OCI-LY3 (cell line): ENCODE measurements around the gene CCRL2.
"Not testable (repeated sequence)": the region's sequence is repeated elsewhere in the genome, so short reads cannot be mapped to it uniquely, and the experiment has no call there.

Source experiments
- H2AFZ ChIP-seq: fragments of 200-600, 300-600 bp; shearing (Covaris generic); 2 replicates; pipeline ENCODE4 v1.6.0; 2014; ENCODE audit warnings: antibody characterized with exemption, low read depth, low read length
- H3K27ac ChIP-seq: fragments of 200-600, 300-600 bp; sonication (generic); 2 replicates; pipeline ENCODE4 v1.5.1; 2014; ENCODE audit warnings: mild to moderate bottlenecking, low read length, moderate library complexity, mixed read lengths
- H3K27me3 ChIP-seq: fragments of 200-600, 300-600 bp; sonication (generic); 2 replicates; pipeline ENCODE4 v1.6.1; 2014; ENCODE audit warnings: low read depth, low read length, mixed read lengths
- H3K36me3 ChIP-seq: fragments of 200-600, 300-600 bp; sonication (generic); replicated peaks from 2 replicates; pipeline ENCODE3; 2014; ENCODE audit warnings: low read depth, low read length, mixed read lengths
- H3K4me1 ChIP-seq: fragments of 300-600, 200-600 bp; sonication (generic); 2 replicates; pipeline ENCODE4 v1.6.1; 2014; ENCODE audit warnings: low read length, mixed read lengths
- H3K4me2 ChIP-seq: fragments of 200-600, 300-600 bp; sonication (generic); 2 replicates; pipeline ENCODE4 v1.6.1; 2014; ENCODE audit warnings: low read length, mixed read lengths
- H3K4me3 ChIP-seq: fragments of 300-600, 200-600 bp; sonication (generic); 2 replicates; pipeline ENCODE4 v1.5.1; 2014; ENCODE audit warnings: antibody characterized with exemption, mild to moderate bottlenecking, low read length, moderate library complexity
- H3K79me2 ChIP-seq: fragments of 300-600, 200-600 bp; shearing (Covaris generic); 2 replicates; pipeline ENCODE4 v1.6.1; 2014; ENCODE audit warnings: mild to moderate bottlenecking, low read length, mixed read lengths
- H3K9ac ChIP-seq: fragments of 300-600, 200-600 bp; shearing (Covaris generic); 2 replicates; pipeline ENCODE4 v1.6.0; 2014; ENCODE audit warnings: mild to moderate bottlenecking, low read length, moderate library complexity
- H3K9me3 ChIP-seq: fragments of 200-600, 300-600 bp; shearing (Covaris generic); 2 replicates; pipeline ENCODE4 v1.6.1; 2014; ENCODE audit warnings: low read length, mixed read lengths; ENCODE audit not compliant: insufficient read depth
- H4K20me1 ChIP-seq: fragments of 200-600, 300-600 bp; sonication (generic); 2 replicates; pipeline ENCODE4 v1.6.1; 2016; ENCODE audit warnings: low read length, mixed read lengths; ENCODE audit not compliant: insufficient read depth
- EZH2phosphoT487 ChIP-seq: fragments of 200-600 bp; shearing (Covaris generic); IDR thresholded peaks from 2 replicates; pipeline ENCODE4 v1.6.1; 2018; ENCODE audit warnings: antibody characterized with exemption, mixed run types, low read depth
- TF ChIP-seq, protein P1 (sequence below): fragments of 200-600, 300-600 bp; sonication (generic); IDR thresholded peaks from 2 replicates; pipeline ENCODE4 v1.5.1; 2014; ENCODE audit warnings: antibody characterized with exemption, low read length, low read depth

Gene CCRL2

DNA sequence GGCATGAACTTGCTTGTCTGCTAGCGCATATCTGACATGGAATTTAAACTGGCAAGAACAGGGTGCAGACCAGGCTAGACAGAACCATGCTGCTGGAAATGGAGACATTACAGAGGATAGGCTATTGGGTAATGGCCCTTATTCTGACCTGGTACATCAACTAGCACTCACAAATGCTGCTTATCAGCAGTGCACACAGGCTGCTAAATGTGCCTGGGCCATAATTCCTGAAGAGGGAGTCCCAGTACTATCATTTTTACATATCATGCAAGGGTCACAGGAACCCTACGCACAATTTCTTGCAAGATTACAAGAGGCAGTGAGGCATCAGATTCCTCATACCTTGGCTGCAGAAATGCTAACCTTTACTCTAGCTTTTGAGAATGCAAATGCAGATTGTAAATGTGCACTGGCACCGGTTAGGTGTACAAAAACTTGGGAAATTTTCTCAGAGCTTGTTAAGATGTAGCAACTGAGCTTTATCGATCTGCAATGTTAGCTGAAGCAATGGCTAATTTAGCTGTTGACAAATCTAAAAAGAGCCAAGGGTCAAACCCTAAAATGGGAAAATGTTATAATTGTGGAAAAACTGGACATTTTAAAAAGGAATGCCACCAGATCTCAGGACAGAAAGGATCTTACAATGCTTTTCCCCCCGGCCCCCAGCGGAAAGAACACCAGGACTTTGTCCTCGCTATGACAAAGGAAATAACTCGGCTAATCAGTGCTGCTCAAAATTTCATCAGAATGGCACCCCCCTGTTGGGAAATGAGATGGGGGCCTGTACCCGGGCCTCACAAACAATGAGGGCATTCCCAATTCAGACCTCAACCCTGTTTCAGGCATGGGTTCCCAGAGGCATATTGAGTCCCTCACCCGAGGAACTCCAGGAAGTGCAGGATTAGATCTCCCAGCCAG lies 21.1 kb downstream of the CCRL2 start:
- no peaks in the 10 kb centered on the region for H4K20me1 ChIP-seq
- H3K79me2 ChIP-seq: no peaks in the 10 kb centered on the region
- H3K4me1 ChIP-seq: no peaks in the 10 kb centered on the region
- no peak for TF ChIP-seq EZH2phosphoT487
- TF ChIP-seq, protein P1, sequence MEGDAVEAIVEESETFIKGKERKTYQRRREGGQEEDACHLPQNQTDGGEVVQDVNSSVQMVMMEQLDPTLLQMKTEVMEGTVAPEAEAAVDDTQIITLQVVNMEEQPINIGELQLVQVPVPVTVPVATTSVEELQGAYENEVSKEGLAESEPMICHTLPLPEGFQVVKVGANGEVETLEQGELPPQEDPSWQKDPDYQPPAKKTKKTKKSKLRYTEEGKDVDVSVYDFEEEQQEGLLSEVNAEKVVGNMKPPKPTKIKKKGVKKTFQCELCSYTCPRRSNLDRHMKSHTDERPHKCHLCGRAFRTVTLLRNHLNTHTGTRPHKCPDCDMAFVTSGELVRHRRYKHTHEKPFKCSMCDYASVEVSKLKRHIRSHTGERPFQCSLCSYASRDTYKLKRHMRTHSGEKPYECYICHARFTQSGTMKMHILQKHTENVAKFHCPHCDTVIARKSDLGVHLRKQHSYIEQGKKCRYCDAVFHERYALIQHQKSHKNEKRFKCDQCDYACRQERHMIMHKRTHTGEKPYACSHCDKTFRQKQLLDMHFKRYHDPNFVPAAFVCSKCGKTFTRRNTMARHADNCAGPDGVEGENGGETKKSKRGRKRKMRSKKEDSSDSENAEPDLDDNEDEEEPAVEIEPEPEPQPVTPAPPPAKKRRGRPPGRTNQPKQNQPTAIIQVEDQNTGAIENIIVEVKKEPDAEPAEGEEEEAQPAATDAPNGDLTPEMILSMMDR: no peak
- H3K27me3 ChIP-seq: peaks cover 46% of the 10 kb centered on the region
- no peaks in the 10 kb centered on the region for H3K9me3 ChIP-seq
- no peak overlapping the region for H3K27ac ChIP-seq
- no peak overlapping the region for H3K4me3 ChIP-seq
- H3K36me3 ChIP-seq: no peaks in the 10 kb centered on the region
- no peak overlapping the region for H3K9ac ChIP-seq
- no peak overlapping the region for H2AFZ ChIP-seq
- no peak overlapping the region for H3K4me2 ChIP-seq

DNA sequence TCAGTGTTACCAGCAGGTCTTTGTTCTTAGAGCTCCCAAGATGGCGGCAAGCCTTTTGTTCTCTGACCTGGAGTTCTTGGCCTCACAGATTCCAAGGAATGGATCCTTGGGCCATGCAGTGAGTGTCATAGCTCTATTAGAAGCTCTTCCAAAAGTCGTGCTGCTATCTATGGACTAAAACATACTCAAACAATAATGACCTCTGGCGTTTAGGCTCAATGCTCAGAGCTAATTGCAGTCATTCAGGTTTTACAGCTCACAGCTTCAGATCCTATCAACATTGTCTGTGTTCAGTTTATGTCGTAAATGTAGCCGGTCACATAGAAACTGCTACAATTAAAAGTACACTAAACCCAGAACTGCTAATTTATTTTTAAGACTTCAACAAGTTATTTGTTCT lies 22.2 kb downstream of the CCRL2 start:
- Histone ChIP-seq H3K27me3 (peaks cover 44% of the 10 kb centered on the region), H3K4me2 (no peak overlapping the region), H3K79me2 (no peaks in the 10 kb centered on the region), H3K9me3 (no peaks in the 10 kb centered on the region), H2AFZ (no peak overlapping the region), H3K9ac (no peak overlapping the region), H3K4me1 (no peaks in the 10 kb centered on the region), H3K4me3 (no peak overlapping the region), H3K27ac (no peak overlapping the region), H3K36me3 (no peaks in the 10 kb centered on the region), H4K20me1 (no peaks in the 10 kb centered on the region)
- no peak for TF ChIP-seq EZH2phosphoT487
- TF ChIP-seq, protein P1: no peak

DNA sequence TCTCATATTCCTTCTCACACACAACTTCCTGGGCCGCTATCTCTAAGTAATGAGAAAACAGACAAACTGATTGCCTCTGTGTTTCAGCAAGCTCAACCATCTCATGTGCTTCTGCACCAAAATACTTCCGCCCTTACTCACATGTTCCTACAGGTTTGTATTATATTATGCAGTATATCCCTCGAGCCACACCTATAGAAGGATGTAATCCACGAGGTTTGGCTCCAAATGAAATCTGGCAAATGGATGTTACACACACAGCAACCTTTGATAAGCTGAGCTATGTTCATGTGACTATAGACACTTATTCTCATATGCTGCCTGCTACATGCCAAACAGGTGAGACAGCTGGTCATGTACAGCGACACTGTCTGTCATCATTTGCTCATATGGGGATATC lies 22.6 kb downstream of the CCRL2 start:
- H3K27ac ChIP-seq: no peak overlapping the region
- H3K79me2 ChIP-seq: no peaks in the 10 kb centered on the region
- no peak for TF ChIP-seq EZH2phosphoT487
- TF ChIP-seq, protein P1: no peak
- H3K36me3 ChIP-seq: no peaks in the 10 kb centered on the region
- H2AFZ ChIP-seq: no peak overlapping the region
- H4K20me1 ChIP-seq: no peaks in the 10 kb centered on the region
- H3K27me3 ChIP-seq: peaks cover 44% of the 10 kb centered on the region
- no peak overlapping the region for H3K4me3 ChIP-seq
- H3K9ac ChIP-seq: no peak overlapping the region
- no peaks in the 10 kb centered on the region for H3K9me3 ChIP-seq
- H3K4me1 ChIP-seq: no peaks in the 10 kb centered on the region
- no peak overlapping the region for H3K4me2 ChIP-seq

- not testable (repeated sequence) for H3K4me1 ChIP-seq, H3K9me3 ChIP-seq
Measured at GRCh38 chr3:46430879-46431278, 23.8 kb downstream of the CCRL2 start.

DNA sequence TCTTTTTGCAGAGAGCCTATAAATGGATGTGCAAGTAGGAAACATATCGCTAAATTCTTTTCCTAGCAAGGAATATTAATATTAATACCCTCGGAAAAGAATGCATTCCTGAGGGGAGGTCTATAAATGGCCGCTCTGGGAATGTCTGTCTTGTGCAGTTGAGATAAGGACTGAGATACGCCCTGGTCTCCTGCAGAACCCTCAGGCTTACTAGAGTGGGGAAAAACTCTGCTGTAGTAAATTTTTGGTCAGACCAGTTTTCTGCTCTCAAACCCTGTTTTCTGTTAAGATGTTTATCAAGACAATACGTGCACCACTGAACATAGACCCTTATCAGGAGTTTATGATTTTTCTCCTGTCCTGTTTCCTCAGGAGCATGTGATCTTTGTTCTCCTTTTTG lies 24.8 kb downstream of the CCRL2 start:
- H3K9me3 ChIP-seq, H3K27ac ChIP-seq, H3K9ac ChIP-seq, H3K79me2 ChIP-seq, H4K20me1 ChIP-seq, H3K4me3 ChIP-seq, H2AFZ ChIP-seq, H3K4me1 ChIP-seq, H3K36me3 ChIP-seq, H3K4me2 ChIP-seq: not testable (repeated sequence)
- peaks cover 30% of the 10 kb centered on the region for H3K27me3 ChIP-seq

More at GRCh38 chr3:46430879-46431278, 23.8 kb downstream of the CCRL2 start:
- not testable (repeated sequence) for H3K9ac ChIP-seq, H4K20me1 ChIP-seq, H2AFZ ChIP-seq, H3K4me3 ChIP-seq, H3K4me2 ChIP-seq, H3K27ac ChIP-seq, H3K79me2 ChIP-seq, H3K36me3 ChIP-seq
- H3K27me3 ChIP-seq: peaks cover 40% of the 10 kb centered on the region

DNA sequence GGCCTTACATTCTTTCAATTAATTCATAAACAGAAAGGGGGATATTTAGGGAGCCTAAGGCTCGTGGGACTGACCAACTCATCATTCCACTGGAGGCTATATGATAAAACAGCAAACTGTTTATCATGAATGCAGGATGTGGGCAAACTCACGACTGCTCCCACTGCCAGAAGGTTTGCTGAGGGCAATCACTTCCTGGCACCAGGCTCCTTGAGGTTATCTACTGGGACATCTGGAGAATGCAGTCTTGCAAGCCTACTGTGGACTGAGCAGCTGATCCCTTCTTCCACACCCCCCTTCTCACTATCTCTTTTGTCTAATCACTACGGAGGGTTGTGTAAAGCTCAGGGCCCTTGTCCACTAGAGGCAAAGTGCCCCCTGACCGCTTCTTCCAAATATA lies 26.1 kb downstream of the CCRL2 start:
- H3K79me2 ChIP-seq, H4K20me1 ChIP-seq, H3K4me2 ChIP-seq, H3K9me3 ChIP-seq, H3K4me3 ChIP-seq, H3K9ac ChIP-seq, H3K4me1 ChIP-seq, H2AFZ ChIP-seq, H3K27ac ChIP-seq, H3K36me3 ChIP-seq: not testable (repeated sequence)
- H3K27me3 ChIP-seq: peaks cover 19% of the 10 kb centered on the region
